Tibial nerve (tissue), 4 donors: Measurements from ENCODE around the gene DDX10. TPM values are rescaled to one million over a fixed set of nuclear protein-coding genes. Genes with fewer than 3 reads are reported as not detected.

Source experiments
- DNase-seq, 2 donors: peaks; one replicate each; pipeline ENCODE4 v3.0.0-alpha.2; 2019; ENCODE audit warnings: low spot score in 2 of 2
- H3K27ac ChIP-seq, 4 donors: fragments of 200-600 bp; sonication (generic) in 3 of 4; one replicate each; pipeline ENCODE4 v1.5.1; 2017 to 2019; ENCODE audit warnings: mild to moderate bottlenecking in 1 of 4
- H3K27me3 ChIP-seq, 2 donors: fragments of 200-600 bp; sonication (generic) in 1 of 2; one replicate each; pipeline versions ENCODE4 v1.5.1 to v1.6.0; 2017 to 2019
- H3K36me3 ChIP-seq, 3 donors: fragments of 200-600 bp; sonication (generic); one replicate each; pipeline ENCODE4 v1.5.1; 2018 to 2019
- H3K4me1 ChIP-seq, 4 donors: fragments of 200-600 bp; sonication (generic) in 3 of 4; one replicate each; pipeline ENCODE4 v1.5.1; 2017 to 2019
- H3K4me3 ChIP-seq, 4 donors: fragments of 200-600 bp; sonication (generic) in 3 of 4; one replicate each; pipeline ENCODE4 v1.5.1; 2017 to 2019; ENCODE audit warnings: mild to moderate bottlenecking in 1 of 4, moderate library complexity in 1 of 4
- H3K9me3 ChIP-seq, 4 donors: fragments of 200-600 bp; sonication (generic) in 3 of 4; one replicate each; pipeline ENCODE4 v1.5.1; 2017 to 2019
- CTCF ChIP-seq, 5 experiments: fragments of 200-600 bp in 3 of 5; fragments of 450-650 bp in 2 of 5; sonication (generic) in 3 of 5; IDR thresholded peaks; one replicate each; pipeline ENCODE4 v1.5.1; 2016 to 2019; ENCODE audit warnings: antibody characterized with exemption in 5 of 5, mild to moderate bottlenecking in 3 of 5, moderate library complexity in 2 of 5
- EP300 ChIP-seq, 2 donors: sonication (generic); formaldehyde crosslinking; IDR thresholded peaks; one replicate each; pipeline ENCODE4 v1.6.1; 2017; ENCODE audit warnings: antibody characterized with exemption in 2 of 2, mild to moderate bottlenecking in 1 of 2
- POLR2A ChIP-seq, 2 donors: fragments of 450-650 bp; IDR thresholded peaks; one replicate each; pipeline ENCODE4 v1.6.1; 2017; ENCODE audit warnings: antibody characterized with exemption in 2 of 2, mild to moderate bottlenecking in 2 of 2, moderate library complexity in 2 of 2
- WGBS, 2 donors: methylation state at CpG; one replicate each; pipeline ENCODE4 v1.1.5; 2018; 5-methylcytosine and 5-hydroxymethylcytosine counted together
- total RNA-seq, 4 donors: library from RNA; depleted of rRNA; stranded (reverse); fragments of >200 nt; gene quantifications; one replicate each; pipeline ENCODE4 v1.1.0, GENCODE V29; 2016

The DDX10 gene
- total RNA-seq, 4 donors from 2014 or later = 23.1 to 94.7 (median 31.6) TPM

GRCh38 chr11:108875134-108875533 lies 210.3 kb downstream of the DDX10 start:
- H3K4me3 ChIP-seq = no peak overlapping the region
- H3K4me1 ChIP-seq = peaks cover 0 to 9% (median 0%) of the 10 kb centered on the region in 4 donors
- no peak overlapping the region for H3K27ac ChIP-seq
- no peaks in the 10 kb centered on the region for H3K27me3 ChIP-seq
- TF ChIP-seq POLR2A (IDR thresholded peaks at IDR 0.05) = no peak
- TF ChIP-seq CTCF (IDR thresholded peaks at IDR 0.05) = no peak
- no peak for TF ChIP-seq EP300 (IDR thresholded peaks at IDR 0.05)
- no peaks in the 10 kb centered on the region for H3K36me3 ChIP-seq
- no peaks in the 10 kb centered on the region for H3K9me3 ChIP-seq
- DNase-seq = no peak
- 91 to 94% methylated on average over 2 of the region's 2 CpGs for WGBS, 2 donors

- DNase-seq = no peak
- no peak overlapping the region for H3K27ac ChIP-seq
- no peaks in the 10 kb centered on the region for H3K27me3 ChIP-seq
- H3K9me3 ChIP-seq = no peaks in the 10 kb centered on the region
- WGBS, 2 donors = 49 to 61% methylated on average over 2 of the region's 2 CpGs
- no peaks in the 10 kb centered on the region for H3K36me3 ChIP-seq
- TF ChIP-seq EP300 (IDR thresholded peaks at IDR 0.05) = no peak
- no peaks in the 10 kb centered on the region for H3K4me1 ChIP-seq
- H3K4me3 ChIP-seq = no peak overlapping the region
Observed at GRCh38 chr11:108877178-108877577, 212.3 kb downstream of the DDX10 start.

- TF ChIP-seq POLR2A (IDR thresholded peaks at IDR 0.05) (no peak), CTCF (IDR thresholded peaks at IDR 0.05) (no peak), EP300 (IDR thresholded peaks at IDR 0.05) (no peak)
- no peak for DNase-seq
- WGBS, 2 donors = 61 to 62% methylated on average over 5 of the region's 5 CpGs
- no peaks in the 10 kb centered on the region for H3K9me3 ChIP-seq
- H3K27ac ChIP-seq = no peak overlapping the region
- H3K4me1 ChIP-seq = no peaks in the 10 kb centered on the region
- H3K27me3 ChIP-seq = no peaks in the 10 kb centered on the region
- H3K36me3 ChIP-seq = no peaks in the 10 kb centered on the region
- H3K4me3 ChIP-seq = no peak overlapping the region
Observed at GRCh38 chr11:108880510-108880909, 215.6 kb downstream of the DDX10 start.

- Histone ChIP-seq H3K4me1 (peaks cover 0 to 1% (median 0%) of the 10 kb centered on the region in 4 donors), H3K27ac (no peak overlapping the region), H3K36me3 (no peaks in the 10 kb centered on the region), H3K27me3 (no peaks in the 10 kb centered on the region), H3K9me3 (no peaks in the 10 kb centered on the region), H3K4me3 (no peak overlapping the region)
- DNase-seq = no peak
- no peak for TF ChIP-seq EP300 (IDR thresholded peaks at IDR 0.05)
- TF ChIP-seq CTCF (IDR thresholded peaks at IDR 0.05) = no peak
- TF ChIP-seq POLR2A (IDR thresholded peaks at IDR 0.05) = no peak
Observed at GRCh38 chr11:108881131-108881530, 216.3 kb downstream of the DDX10 start.

GRCh38 chr11:108882211-108882831 lies 217.5 kb downstream of the DDX10 start:
- Histone ChIP-seq H3K4me1 (peaks cover 0 to 6% (median 0%) of the 10 kb centered on the region in 4 donors), H3K9me3 (no peaks in the 10 kb centered on the region), H3K27me3 (no peaks in the 10 kb centered on the region), H3K27ac (no peak overlapping the region), H3K36me3 (no peaks in the 10 kb centered on the region), H3K4me3 (no peak overlapping the region)
- DNase-seq = no peak
- TF ChIP-seq CTCF (IDR thresholded peaks at IDR 0.05) = no peak
- no peak for TF ChIP-seq EP300 (IDR thresholded peaks at IDR 0.05)
- TF ChIP-seq POLR2A (IDR thresholded peaks at IDR 0.05) = no peak
- 85 to 92% methylated on average over 5 of the region's 5 CpGs for WGBS, 2 donors
